B cell (primary cell): Measurements from ENCODE around the gene SRD5A3. TPM values are rescaled to one million over a fixed set of nuclear protein-coding genes. Genes with fewer than 3 reads are reported as not detected.

Source experiments
- ATAC-seq: fragments of 200-7000 bp; cut with Tn5 transposase; one replicate; pipeline ENCODE4 v1.10.0; 2021; ENCODE audit warnings: low read depth, mild to moderate bottlenecking, moderate number of reproducible peaks, moderate library complexity
- CTCF ChIA-PET: fragments of 350-600 bp; sonication (Branson Sonifier 250); formaldehyde crosslinking; loops from one replicate; lab custom pipeline; 2021; ENCODE audit warnings: antibody characterized with exemption, inconsistent platforms; lab: Charles Lee
- POLR2A ChIA-PET: fragments of 350-600 bp; sonication (Branson Sonifier 250); formaldehyde crosslinking; loops from one replicate; lab custom pipeline; 2021; ENCODE audit warnings: antibody characterized with exemption; lab: Charles Lee
- DNase-seq: peaks from one replicate; pipeline ENCODE4 v3.0.0; 2013
- H2AFZ ChIP-seq: 2 replicates; pipeline ENCODE4 v1.6.1; 2012; ENCODE audit warnings: mild to moderate bottlenecking, low read depth, low read length; ENCODE audit not compliant: insufficient read depth, poor library complexity, severe bottlenecking
- H3K27ac ChIP-seq, 2 donors: 1 replicate in 1 of 2; 2 replicates in 1 of 2; pipeline ENCODE4 v1.5.1; 2012 to 2013; ENCODE audit warnings: low read length in 2 of 2, mild to moderate bottlenecking in 2 of 2, moderate library complexity in 1 of 2
- H3K27me3 ChIP-seq, 4 experiments: fragments of 200-600 bp in 1 of 4; sonication (generic) in 1 of 4; replicated peaks in 1 of 4; 1 replicate in 2 of 4; 2 replicates in 2 of 4; pipeline versions ENCODE4 v1.6.1 to v1.7.0; 2013 to 2016; ENCODE audit warnings: low read length in 3 of 4, mild to moderate bottlenecking in 2 of 4, mixed read lengths in 1 of 4, moderate library complexity in 1 of 4; ENCODE audit not compliant: insufficient read depth in 4 of 4, control insufficient read depth in 3 of 4; ENCODE audit errors: control extremely low read depth in 1 of 4
- H3K36me3 ChIP-seq, 2 experiments: replicated peaks in 1 of 2; 1 replicate in 1 of 2; 2 replicates in 1 of 2; pipeline versions ENCODE4 v1.6.1 to v1.7.1; 2013; ENCODE audit warnings: low read length in 1 of 2; ENCODE audit not compliant: insufficient read depth in 2 of 2, control insufficient read depth in 1 of 2; ENCODE audit errors: control extremely low read depth in 1 of 2, extremely low read depth in 1 of 2
- H3K4me1 ChIP-seq, 2 donors: fragments of 200-600 bp in 1 of 2; sonication (generic) in 1 of 2; 1 replicate in 1 of 2; 2 replicates in 1 of 2; pipeline versions ENCODE4 v1.5.1 to v1.6.1; 2013 to 2017; ENCODE audit warnings: low read length in 2 of 2; ENCODE audit not compliant: control insufficient read depth in 2 of 2, insufficient read depth in 2 of 2
- H3K4me2 ChIP-seq: replicated peaks from 2 replicates; pipeline ENCODE3; 2012; ENCODE audit warnings: mild to moderate bottlenecking, low read depth, low read length; ENCODE audit not compliant: poor library complexity, severe bottlenecking
- H3K4me3 ChIP-seq, 5 experiments: fragments of 200-600 bp in 1 of 5; sonication (generic) in 1 of 5; 1 replicate in 3 of 5; 2 replicates in 2 of 5; pipeline versions ENCODE4 v1.5.1 to v1.7.0; 2011 to 2016; ENCODE audit warnings: low read length in 4 of 5, mild to moderate bottlenecking in 4 of 5, low read depth in 2 of 5, control low read depth in 1 of 5, moderate library complexity in 1 of 5; ENCODE audit not compliant: insufficient read depth in 1 of 5; ENCODE audit errors: control extremely low read depth in 1 of 5, extremely low read depth in 1 of 5
- H3K79me2 ChIP-seq: fragments of 200-600 bp; sonication (generic); one replicate; pipeline ENCODE4 v1.6.0; 2016; ENCODE audit warnings: low read length; ENCODE audit not compliant: control insufficient read depth, insufficient read depth
- H3K9ac ChIP-seq: fragments of 200-600 bp; sonication (generic); 2 replicates; pipeline ENCODE4 v1.6.1; 2017; ENCODE audit warnings: mild to moderate bottlenecking, low read length, moderate library complexity
- H3K9me3 ChIP-seq, 3 donors: one replicate each; pipeline versions ENCODE4 v1.6.1 to v1.7.1; 2013; ENCODE audit warnings: low read length in 2 of 3; ENCODE audit not compliant: control insufficient read depth in 2 of 3, insufficient read depth in 1 of 3; ENCODE audit errors: control extremely low read depth in 1 of 3
- H4K20me1 ChIP-seq: 2 replicates; pipeline ENCODE4 v1.6.0; 2012; ENCODE audit warnings: mild to moderate bottlenecking, low read length; ENCODE audit not compliant: insufficient read depth, control insufficient read depth, poor library complexity, severe bottlenecking
- H3K27ac Mint-ChIP-seq: one replicate; pipeline ENCODE4 v1.8.0; 2021; ENCODE audit warnings: mixed read lengths
- H3K27me3 Mint-ChIP-seq: one replicate; pipeline ENCODE4 v1.8.0; 2021; ENCODE audit warnings: mixed read lengths
- H3K4me1 Mint-ChIP-seq: one replicate; pipeline ENCODE4 v1.8.0; 2021; ENCODE audit warnings: mixed read lengths
- H3K4me3 Mint-ChIP-seq: one replicate; pipeline ENCODE4 v1.8.0; 2021; ENCODE audit warnings: mixed read lengths
- H3K9me3 Mint-ChIP-seq: one replicate; pipeline ENCODE4 v1.8.0; 2022; ENCODE audit warnings: mixed read lengths; ENCODE audit not compliant: insufficient read depth
- CTCF ChIP-seq: fragments of 200-600 bp; IDR thresholded peaks from one replicate; pipeline ENCODE4 v1.8.0; 2022; ENCODE audit warnings: antibody characterized with exemption, mild to moderate bottlenecking
- EZH2 ChIP-seq: IDR thresholded peaks from 2 replicates; pipeline ENCODE4 v1.6.1; 2012; ENCODE audit warnings: borderline replicate concordance, low read depth, mild to moderate bottlenecking, moderate library complexity, low read length; ENCODE audit not compliant: insufficient read depth, poor library complexity, severe bottlenecking
- WGBS: methylation state at CpG from one replicate; pipeline ENCODE4 v1.1.5; 2013; ENCODE audit warnings: missing lambda C conversion rate; ENCODE audit not compliant: insufficient coverage; 5-methylcytosine and 5-hydroxymethylcytosine counted together
- intact Hi-C: fragments of 100-400 bp; cut with micrococcal nuclease; formaldehyde crosslinking; loops from one replicate; pipeline ENCODE4 v1.10.0; 2022
- polyA plus RNA-seq: library from polyadenylated mRNA; depleted of rRNA; stranded (reverse); fragments of >200 nt; gene quantifications from 2 replicates; pipeline ENCODE4 v1.2.3, GENCODE V29; 2012
- total RNA-seq, 2 donors: library from RNA; stranded (reverse); fragments of 120-200 nt in 1 of 2; gene quantifications; 1 replicate in 1 of 2; 2 replicates in 1 of 2; pipeline versions ENCODE4 v1.2.3 to v1.2.4, GENCODE V29; 2013 to 2022

SRD5A3 gene
- total and polyA plus RNA-seq, 2 donors (not counting 1 experiment from before 2014, with no cell fraction given), result 0.88 to 3.6 TPM

GRCh38 chr4:55363691-55364351 is 17.8 kb downstream of the SRD5A3 start:
- H3K4me3 ChIP-seq, result no peak overlapping the region
- H3K9me3 ChIP-seq, result no peaks in the 10 kb centered on the region
- peaks cover 3% of the 10 kb centered on the region in 2 donors for H3K4me1 ChIP-seq
- no peaks in the 10 kb centered on the region for H3K27me3 ChIP-seq
- no peak overlapping the region for H3K4me2 ChIP-seq
- intact Hi-C loops, result no loop called here
- H2AFZ ChIP-seq, result no peak overlapping the region
- Mint-ChIP-seq H3K4me1 (peaks cover 6% of the 10 kb centered on the region), H3K27me3 (no peaks in the 10 kb centered on the region), H3K9me3 (no peaks in the 10 kb centered on the region), H3K27ac (no peak overlapping the region), H3K4me3 (no peak overlapping the region)
- ATAC-seq (no peak), DNase-seq (no peak)
- TF ChIP-seq CTCF, result no peak
- TF ChIP-seq EZH2, result no peak
- 98% methylated on average over 7 of the region's 9 CpGs for WGBS
- no peaks in the 10 kb centered on the region for H3K79me2 ChIP-seq
- no peak overlapping the region for H3K27ac ChIP-seq
- POLR2A ChIA-PET, result no interaction called here
- H3K36me3 ChIP-seq, result peaks cover 0 to 6% of the 10 kb centered on the region in 2 experiments
- H3K9ac ChIP-seq, result no peak overlapping the region
- CTCF ChIA-PET, result no interaction called here
- H4K20me1 ChIP-seq, result no peaks in the 10 kb centered on the region

DNA sequence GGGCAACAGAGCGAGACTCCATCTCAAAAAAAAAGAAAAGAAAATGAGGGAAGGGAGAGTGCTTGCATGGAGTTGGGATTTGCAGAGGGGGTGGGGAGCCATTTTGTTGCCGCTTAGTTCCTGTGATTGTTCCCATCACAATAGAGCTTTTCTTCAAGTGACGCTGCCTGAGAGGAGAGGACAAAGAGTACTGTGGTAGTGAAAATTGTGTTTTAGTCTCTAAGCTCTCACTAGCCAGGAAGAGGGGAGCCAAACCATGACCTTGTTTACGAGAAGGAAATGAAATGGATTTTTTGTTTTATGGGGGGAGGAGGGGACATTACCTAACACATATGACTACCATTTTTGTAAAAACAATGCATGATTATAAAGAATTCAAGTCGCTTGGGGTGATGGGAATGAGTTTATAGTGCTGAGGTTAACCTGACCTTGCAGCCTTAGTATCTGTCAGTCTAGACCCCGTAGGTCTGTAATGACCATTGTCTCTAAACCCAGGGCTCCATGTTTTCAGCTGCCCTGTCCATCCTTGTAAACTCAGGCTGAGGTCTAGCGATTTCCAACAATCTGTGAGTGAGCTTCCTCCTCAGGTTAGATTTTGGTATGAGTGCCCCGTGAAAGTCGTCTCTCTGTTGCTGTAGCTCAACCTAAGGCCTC is 18.8 kb downstream of the SRD5A3 start:
- no peaks in the 10 kb centered on the region for H3K9me3 ChIP-seq
- H3K27ac Mint-ChIP-seq, result no peak overlapping the region
- WGBS, result 100% methylated on average over 5 of the region's 9 CpGs
- H3K4me1 Mint-ChIP-seq, result no peaks in the 10 kb centered on the region
- no peaks in the 10 kb centered on the region for H4K20me1 ChIP-seq
- intact Hi-C loops, result no loop called here
- no peak for ATAC-seq
- no peaks in the 10 kb centered on the region for H3K27me3 ChIP-seq
- H3K9me3 Mint-ChIP-seq, result no peaks in the 10 kb centered on the region
- no peak for DNase-seq
- no peak for TF ChIP-seq EZH2
- TF ChIP-seq CTCF, result no peak
- POLR2A ChIA-PET, result no interaction called here
- no peaks in the 10 kb centered on the region for H3K4me1 ChIP-seq
- H3K79me2 ChIP-seq, result no peaks in the 10 kb centered on the region
- no peaks in the 10 kb centered on the region for H3K27me3 Mint-ChIP-seq
- H3K9ac ChIP-seq, result no peak overlapping the region
- no peak overlapping the region for H2AFZ ChIP-seq
- H3K36me3 ChIP-seq, result peaks cover 0 to 6% of the 10 kb centered on the region in 2 experiments
- H3K27ac ChIP-seq, result no peak overlapping the region
- no peak overlapping the region for H3K4me2 ChIP-seq
- CTCF ChIA-PET, result interaction anchor here (0.7 to 1.7 kb wide), 2 partner anchors 19 to 80 kb away, joined by 3 to 6 read pairs; partner anchors contain the start of gene SRD5A3
- H3K4me3 ChIP-seq, result no peak overlapping the region
- H3K4me3 Mint-ChIP-seq, result no peak overlapping the region
